ENCODE results near the gene RALGPS2. TPM values are rescaled to one million over a fixed set of nuclear protein-coding genes. Genes with fewer than 3 reads are reported as not detected.

Gene RALGPS2
- total and polyA plus RNA-seq, 2 of the 8 experiments (the other 6 are each of a cell fraction or from before 2014, with no cell fraction given): 6.7 to 38.0 TPM

- no peaks in the 10 kb centered on the region for H3K23me2 ChIP-seq (ENCODE audit: low read depth, low read length)
- no peak overlapping the region for H3K23ac ChIP-seq (ENCODE audit: insufficient read length)
- no peak overlapping the region for H3K14ac ChIP-seq (ENCODE audit: insufficient read length)
- no peak overlapping the region for H2AK5ac ChIP-seq (ENCODE audit: low read depth, low read length)
- H3K27me3 ChIP-seq (replicated peaks in 1 of 4; ENCODE audit: control insufficient read depth in 3 of 4, extremely low read depth in 1 of 4, insufficient read depth in 3 of 4, low read length in 3 of 4): no peaks in the 10 kb centered on the region
- no peaks in the 10 kb centered on the region for H4K20me1 ChIP-seq (replicated peaks in 1 of 2; ENCODE audit: control insufficient read depth in 1 of 2, insufficient read depth in 2 of 2, low read length in 2 of 2)
- H2BK12ac ChIP-seq (ENCODE audit: low read depth, low read length): no peak overlapping the region
- ChIA-PET POLR2A (ENCODE audit: partially characterized antibody) (no interaction called here), CTCF (ENCODE audit: partially characterized antibody) (interaction anchor here (0.6 to 1.6 kb wide), 3 partner anchors 13 to 1865 kb away, joined by 3 to 4 read pairs (median 4); no protein-coding TSS in a partner anchor)
- no peak overlapping the region for H2AFZ ChIP-seq (ENCODE audit: low read length)
- no peak overlapping the region for H3K9ac ChIP-seq (replicated peaks in 1 of 4; ENCODE audit: extremely low read depth in 1 of 4, low read depth in 3 of 4, low read length in 3 of 4)
- no peak overlapping the region for H3K27ac ChIP-seq (ENCODE audit: low read depth, low read length)
- H2BK120ac ChIP-seq (replicated peaks; ENCODE audit: low read depth, low read length): no peak overlapping the region
- H2BK5ac ChIP-seq (ENCODE audit: low read depth, low read length): no peak overlapping the region
- no peak overlapping the region for H4K5ac ChIP-seq (ENCODE audit: insufficient read length, low read depth, low read length)
- H3K79me2 ChIP-seq (ENCODE audit: control insufficient read depth in 1 of 2, insufficient read depth in 2 of 2, low read length in 2 of 2): no peaks in the 10 kb centered on the region
- H3K9me3 ChIP-seq (ENCODE audit: insufficient read depth in 2 of 2, low read depth in 1 of 2, low read length in 1 of 2): no peaks in the 10 kb centered on the region
- no peak overlapping the region for H4K8ac ChIP-seq (ENCODE audit: extremely low read depth, insufficient read depth, low read length)
- H3K79me1 ChIP-seq (ENCODE audit: low read depth, low read length): no peaks in the 10 kb centered on the region
- H2BK15ac ChIP-seq (ENCODE audit: low read length): no peak overlapping the region
- no peaks in the 10 kb centered on the region; a peak in 1 of 8 replicates for H3K36me3 ChIP-seq (ENCODE audit: control insufficient read depth in 2 of 4, insufficient read depth in 4 of 4, low read length in 3 of 4)
- no peak overlapping the region for H2BK20ac ChIP-seq (ENCODE audit: low read length)
- no peak overlapping the region for H3K4ac ChIP-seq (replicated peaks; ENCODE audit: insufficient read length, low read depth, low read length)
- H3K56ac ChIP-seq (replicated peaks; ENCODE audit: insufficient read length, low read depth, low read length): no peak overlapping the region
- DNase-seq (ENCODE audit: low read depth in 1 of 2, low spot score in 2 of 2) (no peak), FAIRE-seq (no peak)
- no peak overlapping the region for H3K4me2 ChIP-seq (ENCODE audit: insufficient read depth in 1 of 2, low read depth in 2 of 2, low read length in 2 of 2)
- H3K4me3 ChIP-seq (ENCODE audit: extremely low read depth in 1 of 4, insufficient read depth in 2 of 4, low read depth in 3 of 4, low read length in 4 of 4): no peak overlapping the region
- H4K91ac ChIP-seq (replicated peaks; ENCODE audit: insufficient read length, low read length): no peak overlapping the region
- WGBS, 2 experiments (ENCODE audit: extremely low coverage in 1 of 2, insufficient coverage in 1 of 2, insufficient read length in 1 of 2, insufficient replicate concordance in 2 of 2, low coverage in 1 of 2, low lambda C conversion rate in 2 of 2, missing lambda C conversion rate in 1 of 2): 91% methylated on average over 2 of the region's 2 CpGs; no CpG with 5 or more reads in 1 of the 2 experiments
- no peak overlapping the region for H3K18ac ChIP-seq (ENCODE audit: extremely low read depth, low read length)
- H3K4me1 ChIP-seq (replicated peaks in 1 of 4; ENCODE audit: control insufficient read depth in 3 of 4, insufficient read depth in 4 of 4, low read length in 3 of 4): no peaks in the 10 kb centered on the region
- no peak for TF ChIP-seq EGR1 (IDR thresholded peaks at IDR 0.05; ENCODE audit: borderline replicate concordance, low read depth, low read length)
- no peak for TF ChIP-seq TAF7 (optimal IDR thresholded peaks at IDR 0.05; ENCODE audit: borderline replicate concordance, low read depth, low read length)
- no peak for TF ChIP-seq SRF (IDR thresholded peaks at IDR 0.05; ENCODE audit: low read depth, low read length)
- no peak for TF ChIP-seq SAP30 (IDR thresholded peaks at IDR 0.05; ENCODE audit: insufficient read depth, insufficient replicate concordance, low read length)
- no peak for TF ChIP-seq MAFK (IDR thresholded peaks at IDR 0.05; ENCODE audit: low read depth, low read length)
- no peak for TF ChIP-seq SUZ12 (IDR thresholded peaks at IDR 0.05; ENCODE audit: low read length)
- no peak for TF ChIP-seq BACH1 (IDR thresholded peaks at IDR 0.05; ENCODE audit: low read length)
- TF ChIP-seq CREB1 (IDR thresholded peaks at IDR 0.05): no peak
- TF ChIP-seq, protein P1, sequence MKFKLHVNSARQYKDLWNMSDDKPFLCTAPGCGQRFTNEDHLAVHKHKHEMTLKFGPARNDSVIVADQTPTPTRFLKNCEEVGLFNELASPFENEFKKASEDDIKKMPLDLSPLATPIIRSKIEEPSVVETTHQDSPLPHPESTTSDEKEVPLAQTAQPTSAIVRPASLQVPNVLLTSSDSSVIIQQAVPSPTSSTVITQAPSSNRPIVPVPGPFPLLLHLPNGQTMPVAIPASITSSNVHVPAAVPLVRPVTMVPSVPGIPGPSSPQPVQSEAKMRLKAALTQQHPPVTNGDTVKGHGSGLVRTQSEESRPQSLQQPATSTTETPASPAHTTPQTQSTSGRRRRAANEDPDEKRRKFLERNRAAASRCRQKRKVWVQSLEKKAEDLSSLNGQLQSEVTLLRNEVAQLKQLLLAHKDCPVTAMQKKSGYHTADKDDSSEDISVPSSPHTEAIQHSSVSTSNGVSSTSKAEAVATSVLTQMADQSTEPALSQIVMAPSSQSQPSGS (IDR thresholded peaks at IDR 0.05; ENCODE audit: low read length): no peak
- TF ChIP-seq JUND (IDR thresholded peaks at IDR 0.05; ENCODE audit: low read length): no peak
- TF ChIP-seq CEBPB (IDR thresholded peaks at IDR 0.05; ENCODE audit: low read depth, low read length): no peak
- no peak for TF ChIP-seq NANOG (IDR thresholded peaks at IDR 0.05; ENCODE audit: insufficient read depth, low read depth, low read length, poor library complexity, severe bottlenecking)
- no peak for TF ChIP-seq SP2 (IDR thresholded peaks at IDR 0.05; ENCODE audit: low read length)
- TF ChIP-seq CBX5 (IDR thresholded peaks at IDR 0.05; ENCODE audit: low read depth, low read length): no peak
These were observed 124.9 kb downstream of the RALGPS2 start for GRCh38 chr1:178849918-178850317.
